Thoracic aorta (tissue), 2 donors: ENCODE measurements around the gene CCDC88C. TPM values are rescaled to one million over a fixed set of nuclear protein-coding genes. Genes with fewer than 3 reads are reported as not detected.

Experiments
- ATAC-seq: fragments of 150-250 bp; one replicate; pipeline ENCODE4 v1.8.0; 2017; ENCODE audit warnings: low read depth; ENCODE audit not compliant: insufficient number of reproducible peaks, low FRiP score
- DNase-seq: peaks from one replicate; pipeline ENCODE4 v3.0.0-alpha.2; 2020; ENCODE audit warnings: low spot score
- H3K27ac ChIP-seq, 2 donors: fragments of 200-600 bp; sonication (generic); 1 replicate in 1 of 2; 2 replicates in 1 of 2; pipeline ENCODE4 v1.5.1; 2016; ENCODE audit warnings: mild to moderate bottlenecking in 2 of 2, moderate library complexity in 2 of 2
- H3K27me3 ChIP-seq: fragments of 200-600 bp; sonication (generic); replicated peaks from 2 replicates; pipeline ENCODE4 v1.6.0; 2016; ENCODE audit warnings: mild to moderate bottlenecking; ENCODE audit not compliant: insufficient read depth
- H3K36me3 ChIP-seq: fragments of 200-600 bp; sonication (generic); one replicate; pipeline ENCODE4 v1.5.1; 2016
- H3K4me1 ChIP-seq, 2 donors: fragments of 200-600 bp; sonication (generic); 1 replicate in 1 of 2; 2 replicates in 1 of 2; pipeline versions ENCODE4 v1.5.1 to v1.6.0; 2016; ENCODE audit warnings: low read depth in 2 of 2, mild to moderate bottlenecking in 1 of 2; ENCODE audit not compliant: control insufficient read depth in 1 of 2
- H3K4me3 ChIP-seq: fragments of 200-600 bp; sonication (generic); 2 replicates; pipeline ENCODE4 v1.5.1; 2016; ENCODE audit warnings: mild to moderate bottlenecking
- H3K9me3 ChIP-seq: fragments of 200-600 bp; sonication (generic); 2 replicates; pipeline ENCODE4 v1.5.1; 2016
- total RNA-seq, 2 donors: library from RNA; depleted of rRNA; stranded (reverse); fragments of >200 nt; gene quantifications; one replicate each; pipeline versions ENCODE4 v1.1.0 to v1.2.3, GENCODE V29; 2016
- TF ChIP-seq, protein P1 (sequence below): fragments of 200-600 bp; sonication (generic); IDR thresholded peaks from one replicate; pipeline ENCODE4 v1.5.1; 2019; ENCODE audit warnings: antibody characterized with exemption

CCDC88C gene
- total RNA-seq, 2 donors from 2014 or later: 3.7 to 11.5 TPM

DNA sequence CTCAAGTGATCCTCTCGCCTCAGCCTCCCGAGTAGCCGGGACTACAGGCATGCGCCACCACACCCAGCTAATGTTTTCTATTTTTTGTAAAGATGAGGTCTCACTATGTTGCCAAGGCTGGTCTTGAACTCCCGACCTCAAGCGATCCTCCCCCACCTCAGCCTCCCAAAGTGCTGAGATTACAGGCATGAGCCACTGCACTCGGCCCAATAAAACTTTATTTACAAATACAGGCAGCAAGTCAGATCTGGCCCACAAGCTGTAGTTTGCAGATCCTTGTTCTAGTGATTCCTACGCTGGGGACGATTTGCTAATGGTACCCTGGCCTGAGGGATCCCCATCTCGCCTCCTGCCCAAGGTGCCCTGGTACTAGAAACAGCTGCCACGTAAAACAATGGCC is 74.6 kb downstream of the CCDC88C start:
- Histone ChIP-seq H3K9me3 (no peaks in the 10 kb centered on the region), H3K4me3 (no peak overlapping the region), H3K4me1 (peaks cover 0 to 7% of the 10 kb centered on the region in 2 donors), H3K27me3 (no peaks in the 10 kb centered on the region), H3K36me3 (no peaks in the 10 kb centered on the region), H3K27ac (no peak overlapping the region)
- DNase-seq (no peak), ATAC-seq (no peak)
- TF ChIP-seq, protein P1, sequence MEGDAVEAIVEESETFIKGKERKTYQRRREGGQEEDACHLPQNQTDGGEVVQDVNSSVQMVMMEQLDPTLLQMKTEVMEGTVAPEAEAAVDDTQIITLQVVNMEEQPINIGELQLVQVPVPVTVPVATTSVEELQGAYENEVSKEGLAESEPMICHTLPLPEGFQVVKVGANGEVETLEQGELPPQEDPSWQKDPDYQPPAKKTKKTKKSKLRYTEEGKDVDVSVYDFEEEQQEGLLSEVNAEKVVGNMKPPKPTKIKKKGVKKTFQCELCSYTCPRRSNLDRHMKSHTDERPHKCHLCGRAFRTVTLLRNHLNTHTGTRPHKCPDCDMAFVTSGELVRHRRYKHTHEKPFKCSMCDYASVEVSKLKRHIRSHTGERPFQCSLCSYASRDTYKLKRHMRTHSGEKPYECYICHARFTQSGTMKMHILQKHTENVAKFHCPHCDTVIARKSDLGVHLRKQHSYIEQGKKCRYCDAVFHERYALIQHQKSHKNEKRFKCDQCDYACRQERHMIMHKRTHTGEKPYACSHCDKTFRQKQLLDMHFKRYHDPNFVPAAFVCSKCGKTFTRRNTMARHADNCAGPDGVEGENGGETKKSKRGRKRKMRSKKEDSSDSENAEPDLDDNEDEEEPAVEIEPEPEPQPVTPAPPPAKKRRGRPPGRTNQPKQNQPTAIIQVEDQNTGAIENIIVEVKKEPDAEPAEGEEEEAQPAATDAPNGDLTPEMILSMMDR: no peak

DNA sequence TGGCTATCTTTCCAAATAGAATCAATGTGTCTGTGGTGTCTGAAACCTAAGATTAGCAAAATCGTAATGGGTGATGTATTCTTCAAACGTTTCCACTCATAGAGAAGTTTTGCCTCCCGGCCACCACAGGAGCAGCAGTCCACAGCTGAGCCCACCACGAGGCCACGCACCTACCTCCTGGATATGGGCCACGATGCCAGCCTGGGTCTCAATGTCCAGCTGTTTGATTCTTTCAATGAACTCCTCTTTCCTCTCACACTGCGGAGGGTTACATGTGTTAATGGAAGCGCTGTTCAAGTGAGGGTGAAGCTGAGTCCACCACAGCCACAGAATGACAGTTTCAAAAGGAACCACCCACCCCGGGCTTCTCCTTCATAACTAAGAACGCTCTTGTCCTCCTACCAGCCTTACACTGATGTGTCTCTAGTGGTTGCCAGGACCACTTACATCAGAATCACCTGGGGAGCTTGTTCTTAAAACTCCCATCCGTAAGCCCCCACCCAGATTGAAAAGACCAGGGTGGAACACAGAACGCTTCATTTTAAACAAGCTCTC is 75.3 kb downstream of the CCDC88C start:
- Histone ChIP-seq H3K4me3 (no peak overlapping the region), H3K4me1 (peaks cover 0 to 7% of the 10 kb centered on the region in 2 donors), H3K27ac (no peak overlapping the region), H3K27me3 (no peaks in the 10 kb centered on the region), H3K36me3 (no peaks in the 10 kb centered on the region), H3K9me3 (no peaks in the 10 kb centered on the region)
- DNase-seq (no peak), ATAC-seq (no peak)
- TF ChIP-seq, protein P1: no peak

DNA sequence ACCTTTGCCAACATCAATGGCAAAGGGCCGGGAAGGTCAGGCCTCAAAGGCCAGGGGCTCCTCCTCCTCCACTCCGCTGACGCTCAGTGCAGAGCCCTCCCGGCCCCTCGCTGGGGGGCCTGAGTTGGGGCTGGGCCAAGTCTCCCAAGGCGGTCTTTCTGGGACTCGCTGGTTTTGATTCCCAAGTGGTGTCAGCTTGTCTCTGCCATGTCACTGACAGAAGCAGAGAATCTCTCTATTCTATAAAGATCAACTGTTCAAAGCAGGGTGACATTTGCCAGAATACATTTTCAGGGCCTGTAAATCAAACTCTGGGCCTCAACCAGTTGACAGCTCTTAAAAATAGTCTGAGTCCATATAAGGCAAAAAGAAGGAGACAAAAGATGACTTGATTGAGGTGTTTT is 75.9 kb downstream of the CCDC88C start:
- Histone ChIP-seq H3K36me3 (no peaks in the 10 kb centered on the region), H3K4me1 (peaks cover 0 to 7% of the 10 kb centered on the region in 2 donors), H3K9me3 (no peaks in the 10 kb centered on the region), H3K27ac (no peak overlapping the region), H3K4me3 (no peak overlapping the region), H3K27me3 (no peaks in the 10 kb centered on the region)
- ATAC-seq: no peak
- TF ChIP-seq, protein P1: no peak
- DNase-seq: no peak

DNA sequence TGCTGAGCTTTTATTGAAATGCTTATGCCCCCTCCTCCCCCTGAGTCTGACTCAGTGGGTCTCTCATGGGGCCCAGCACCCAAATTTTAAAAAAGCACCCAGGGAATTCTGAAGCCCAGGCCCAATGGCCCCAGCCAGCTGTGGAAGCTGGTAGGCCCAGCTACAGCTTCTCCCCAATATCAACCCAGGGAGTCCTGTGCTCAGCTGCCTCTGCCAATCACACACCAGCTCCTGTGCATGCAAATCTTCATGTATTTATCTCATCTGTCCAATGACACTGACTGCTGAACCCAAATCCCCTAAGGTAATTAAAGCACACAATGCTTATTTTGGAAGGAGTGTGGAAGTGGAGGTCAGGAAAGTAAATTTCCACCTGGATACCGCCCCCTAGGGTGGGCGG is 76.3 kb downstream of the CCDC88C start:
- Histone ChIP-seq H3K4me1 (peaks cover 0 to 7% of the 10 kb centered on the region in 2 donors), H3K27me3 (no peaks in the 10 kb centered on the region), H3K36me3 (no peaks in the 10 kb centered on the region), H3K4me3 (no peak overlapping the region), H3K27ac (no peak overlapping the region), H3K9me3 (no peaks in the 10 kb centered on the region)
- DNase-seq (no peak), ATAC-seq (no peak)
- TF ChIP-seq, protein P1: no peak

DNA sequence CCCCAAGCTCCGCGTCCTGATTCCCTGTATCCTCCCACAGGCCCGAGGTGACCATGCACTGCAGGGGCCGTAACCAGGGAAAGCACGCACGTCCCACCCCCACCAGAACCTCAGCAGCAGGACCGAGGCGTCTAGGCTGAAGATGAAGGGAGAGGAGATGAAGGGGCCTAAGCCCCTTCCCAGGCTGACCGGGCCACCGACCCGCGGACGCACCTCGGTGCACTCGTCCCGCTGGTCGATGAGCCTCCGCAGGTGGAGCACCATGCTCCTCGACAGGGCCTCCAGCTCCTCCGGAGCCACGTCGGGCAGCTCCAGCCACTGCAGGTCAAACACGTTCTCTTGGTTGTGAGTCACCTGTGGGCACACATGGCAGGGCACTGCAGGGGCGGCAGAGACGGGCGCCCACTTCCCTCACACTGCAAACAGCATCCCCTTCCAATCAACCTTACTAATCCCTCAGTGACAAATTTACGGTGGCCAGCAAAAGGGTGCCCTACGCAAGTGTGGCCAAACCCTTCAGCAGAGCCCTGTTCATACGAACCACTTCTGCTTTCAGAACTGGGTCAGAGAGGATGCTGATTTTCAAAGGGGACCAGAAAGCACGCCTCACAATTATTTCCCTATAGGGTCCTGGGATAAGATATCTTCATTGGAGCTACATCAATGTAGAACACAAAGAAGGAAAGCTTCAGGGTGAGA is 77.8 kb downstream of the CCDC88C start:
- H3K4me3 ChIP-seq: no peak overlapping the region
- no peaks in the 10 kb centered on the region for H3K36me3 ChIP-seq
- H3K27me3 ChIP-seq: no peaks in the 10 kb centered on the region
- no peak for ATAC-seq
- no peak overlapping the region for H3K27ac ChIP-seq
- peaks cover 0 to 7% of the 10 kb centered on the region in 2 donors for H3K4me1 ChIP-seq
- DNase-seq: no peak
- no peaks in the 10 kb centered on the region for H3K9me3 ChIP-seq
- TF ChIP-seq, protein P1: no peak
